LNCaP clone FGC (cell line): Measurements from ENCODE around the gene TMBIM1.

Experiments
- DNase-seq: peaks from one replicate; pipeline ENCODE4 v3.0.0-alpha.2; 2011; ENCODE audit warnings: low read depth
- H3K4me3 ChIP-seq: 2 replicates; pipeline ENCODE4 v1.5.1; 2011; ENCODE audit warnings: mild to moderate bottlenecking, low read depth, low read length, control low read depth
- TF ChIP-seq, protein P1 (sequence below): IDR thresholded peaks from 2 replicates; pipeline ENCODE4 v1.5.1; 2012; ENCODE audit warnings: mild to moderate bottlenecking; ENCODE audit not compliant: control insufficient read depth, insufficient read depth; ENCODE audit errors: extremely low read depth

Gene TMBIM1

DNA sequence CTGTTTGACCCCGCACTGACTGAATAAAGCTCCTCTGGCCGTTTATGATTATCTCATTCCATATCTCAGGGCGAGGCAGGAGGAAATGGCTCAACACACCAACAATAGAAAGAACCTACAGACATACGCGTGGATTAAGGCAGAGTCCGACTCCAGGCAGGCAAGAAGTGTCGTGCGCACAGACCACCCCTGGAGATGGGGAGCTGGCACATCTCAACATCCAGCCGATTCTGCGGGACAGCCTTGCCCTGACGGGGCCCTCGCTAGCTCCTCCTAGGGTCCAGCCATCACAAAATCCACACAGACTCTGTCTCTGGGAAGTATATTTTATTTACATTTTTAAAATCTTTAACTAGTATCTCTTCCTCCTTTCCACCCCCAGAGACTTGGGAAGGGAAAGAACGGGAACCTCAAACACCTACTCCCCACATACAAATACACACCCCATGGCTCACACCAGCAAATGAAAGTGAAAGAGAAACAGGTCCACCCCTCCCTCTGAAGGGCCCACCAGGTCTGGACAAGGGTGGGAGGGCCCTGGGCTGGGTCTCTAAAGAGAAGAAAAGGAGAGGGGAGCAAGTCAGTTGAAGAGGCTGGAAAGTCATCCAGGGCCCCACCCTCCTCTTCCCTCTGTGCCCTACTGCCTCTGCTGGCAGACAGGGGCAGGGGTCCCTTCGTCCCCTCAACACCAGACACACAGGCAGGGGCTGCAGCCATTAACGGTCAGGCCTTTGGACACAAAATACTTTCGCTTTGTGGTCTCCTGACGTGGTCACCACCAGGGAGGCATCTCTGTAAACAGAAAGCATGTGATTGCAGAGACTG is 28.3 kb downstream of the TMBIM1 start:
- no peak overlapping the region for H3K4me3 ChIP-seq
- TF ChIP-seq, protein P1, sequence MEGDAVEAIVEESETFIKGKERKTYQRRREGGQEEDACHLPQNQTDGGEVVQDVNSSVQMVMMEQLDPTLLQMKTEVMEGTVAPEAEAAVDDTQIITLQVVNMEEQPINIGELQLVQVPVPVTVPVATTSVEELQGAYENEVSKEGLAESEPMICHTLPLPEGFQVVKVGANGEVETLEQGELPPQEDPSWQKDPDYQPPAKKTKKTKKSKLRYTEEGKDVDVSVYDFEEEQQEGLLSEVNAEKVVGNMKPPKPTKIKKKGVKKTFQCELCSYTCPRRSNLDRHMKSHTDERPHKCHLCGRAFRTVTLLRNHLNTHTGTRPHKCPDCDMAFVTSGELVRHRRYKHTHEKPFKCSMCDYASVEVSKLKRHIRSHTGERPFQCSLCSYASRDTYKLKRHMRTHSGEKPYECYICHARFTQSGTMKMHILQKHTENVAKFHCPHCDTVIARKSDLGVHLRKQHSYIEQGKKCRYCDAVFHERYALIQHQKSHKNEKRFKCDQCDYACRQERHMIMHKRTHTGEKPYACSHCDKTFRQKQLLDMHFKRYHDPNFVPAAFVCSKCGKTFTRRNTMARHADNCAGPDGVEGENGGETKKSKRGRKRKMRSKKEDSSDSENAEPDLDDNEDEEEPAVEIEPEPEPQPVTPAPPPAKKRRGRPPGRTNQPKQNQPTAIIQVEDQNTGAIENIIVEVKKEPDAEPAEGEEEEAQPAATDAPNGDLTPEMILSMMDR: no peak
- no peak for DNase-seq

DNA sequence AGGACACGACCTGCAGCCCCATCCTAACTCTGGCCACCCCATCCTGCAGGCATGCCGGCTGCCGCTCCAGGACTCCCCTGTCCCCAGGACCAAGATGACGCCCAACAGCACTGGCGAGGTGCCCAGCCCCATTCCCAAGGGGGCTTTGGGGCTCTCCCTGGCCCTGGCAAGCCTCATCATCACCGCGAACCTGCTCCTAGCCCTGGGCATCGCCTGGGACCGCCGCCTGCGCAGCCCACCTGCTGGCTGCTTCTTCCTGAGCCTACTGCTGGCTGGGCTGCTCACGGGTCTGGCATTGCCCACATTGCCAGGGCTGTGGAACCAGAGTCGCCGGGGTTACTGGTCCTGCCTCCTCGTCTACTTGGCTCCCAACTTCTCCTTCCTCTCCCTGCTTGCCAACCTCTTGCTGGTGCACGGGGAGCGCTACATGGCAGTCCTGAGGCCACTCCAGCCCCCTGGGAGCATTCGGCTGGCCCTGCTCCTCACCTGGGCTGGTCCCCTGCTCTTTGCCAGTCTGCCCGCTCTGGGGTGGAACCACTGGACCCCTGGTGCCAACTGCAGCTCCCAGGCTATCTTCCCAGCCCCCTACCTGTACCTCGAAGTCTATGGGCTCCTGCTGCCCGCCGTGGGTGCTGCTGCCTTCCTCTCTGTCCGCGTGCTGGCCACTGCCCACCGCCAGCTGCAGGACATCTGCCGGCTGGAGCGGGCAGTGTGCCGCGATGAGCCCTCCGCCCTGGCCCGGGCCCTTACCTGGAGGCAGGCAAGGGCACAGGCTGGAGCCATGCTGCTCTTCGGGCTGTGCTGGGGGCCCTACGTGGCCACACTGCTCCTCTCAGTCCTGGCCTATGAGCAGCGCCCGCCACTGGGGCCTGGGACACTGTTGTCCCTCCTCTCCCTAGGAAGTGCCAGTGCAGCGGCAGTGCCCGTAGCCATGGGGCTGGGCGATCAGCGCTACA is 29.4 kb downstream of the TMBIM1 start:
- TF ChIP-seq, protein P1: no peak
- H3K4me3 ChIP-seq: no peak overlapping the region
- no peak for DNase-seq

DNA sequence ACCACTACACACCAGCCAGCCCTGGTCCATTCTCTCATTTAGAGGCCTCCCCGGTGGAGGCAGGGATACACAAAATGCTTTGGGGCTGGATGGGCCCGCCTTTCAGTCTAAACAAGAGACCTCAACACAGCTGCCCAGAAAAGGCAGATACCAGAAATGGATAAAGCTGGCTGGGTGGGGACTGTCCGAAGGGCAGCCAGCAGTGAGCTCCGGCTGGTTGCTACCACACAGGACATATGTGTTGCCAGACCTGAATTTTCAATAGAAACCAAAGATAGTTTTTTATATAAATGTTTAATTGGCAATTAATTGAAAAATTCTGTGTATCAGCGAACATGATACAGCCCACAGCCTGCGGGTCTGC is 30.1 kb downstream of the TMBIM1 start:
- no peak overlapping the region for H3K4me3 ChIP-seq
- TF ChIP-seq, protein P1: no peak
- no peak for DNase-seq

DNA sequence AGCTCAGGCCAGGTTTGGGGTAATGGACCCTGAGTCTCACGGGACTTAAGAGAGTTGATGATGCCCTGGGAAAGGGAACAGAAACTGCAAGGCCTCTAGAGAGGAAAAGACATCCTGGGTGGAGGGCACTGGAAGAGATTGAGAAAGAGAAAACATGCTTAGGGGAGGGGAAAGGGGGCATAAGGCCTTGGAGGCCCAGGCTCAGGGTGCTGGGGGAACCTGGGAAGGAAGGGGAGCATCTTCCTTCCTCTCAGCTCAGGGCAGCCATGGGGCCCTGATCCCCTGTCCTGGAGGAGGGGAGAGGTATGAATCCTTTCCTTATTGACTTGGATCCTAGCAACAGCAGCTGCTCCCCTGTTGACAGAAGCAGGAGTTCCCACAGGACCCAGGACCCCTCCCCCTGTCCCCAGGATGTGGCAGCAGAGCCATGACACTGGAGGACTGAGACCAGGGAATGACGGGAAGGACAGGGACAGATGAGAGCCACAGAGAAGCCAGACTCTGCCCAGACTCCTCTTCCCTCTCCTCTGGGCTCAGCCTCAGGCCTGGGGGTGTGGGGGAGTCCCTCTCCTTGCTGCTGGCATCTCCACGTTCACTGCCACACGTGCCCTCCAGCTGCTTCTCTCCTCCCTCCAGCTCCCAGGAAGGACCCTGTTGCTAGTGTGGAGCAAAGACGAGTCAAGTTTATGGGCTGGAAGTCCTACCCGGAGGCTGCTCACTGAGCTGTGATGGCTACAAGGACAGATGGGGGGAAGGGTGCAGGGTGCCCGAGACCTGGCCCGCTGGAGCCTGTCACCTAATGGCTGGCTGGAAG is 30.7 kb downstream of the TMBIM1 start:
- DNase-seq: no peak
- TF ChIP-seq, protein P1: no peak
- no peak overlapping the region for H3K4me3 ChIP-seq

DNA sequence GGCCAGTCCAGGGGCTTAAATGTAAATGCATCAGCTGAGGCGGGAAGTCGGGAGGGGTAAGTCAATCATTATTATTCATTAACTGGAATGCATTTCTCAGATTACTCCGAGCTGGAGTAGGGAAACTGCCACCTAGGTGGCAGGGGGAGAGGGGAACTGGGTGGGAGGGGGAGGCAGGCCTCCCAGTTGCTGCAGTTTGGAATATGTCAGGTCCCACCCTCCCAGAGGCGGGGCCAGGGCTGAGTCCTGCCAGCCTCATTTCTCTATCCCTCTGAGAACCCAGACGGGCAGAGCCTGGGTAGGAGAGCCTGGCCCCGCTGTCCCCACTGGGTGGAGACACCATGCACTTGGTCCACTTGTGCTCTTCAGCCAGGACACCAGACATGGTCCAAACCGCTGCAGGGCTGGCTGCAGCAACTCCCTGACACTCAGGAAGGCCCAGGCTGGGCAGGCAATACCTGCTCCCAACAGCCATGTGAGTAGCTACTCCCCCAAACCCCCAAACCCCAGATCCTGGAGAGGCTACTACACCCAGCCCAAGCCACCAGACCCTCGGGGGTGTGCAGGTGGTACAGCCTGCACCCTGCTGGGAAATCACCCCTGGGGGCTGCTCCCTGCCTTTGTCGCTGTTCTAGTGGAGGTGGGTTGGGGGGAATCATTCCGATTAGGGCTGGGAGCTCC is 31.4 kb downstream of the TMBIM1 start, which contains the start of gene GPBAR1:
Gene GPBAR1, plus strand, starts transcription at position 274 of the 681 bp plus-strand sequence. CDS start 1,710 bp downstream, outside the sequence.
- TF ChIP-seq, protein P1: 0 out of 2 replicates have a peak, but pooled peaks have one; percentile 7
- H3K4me3 ChIP-seq: no peak within 1 kb of the TSS
- no peak for DNase-seq

DNA sequence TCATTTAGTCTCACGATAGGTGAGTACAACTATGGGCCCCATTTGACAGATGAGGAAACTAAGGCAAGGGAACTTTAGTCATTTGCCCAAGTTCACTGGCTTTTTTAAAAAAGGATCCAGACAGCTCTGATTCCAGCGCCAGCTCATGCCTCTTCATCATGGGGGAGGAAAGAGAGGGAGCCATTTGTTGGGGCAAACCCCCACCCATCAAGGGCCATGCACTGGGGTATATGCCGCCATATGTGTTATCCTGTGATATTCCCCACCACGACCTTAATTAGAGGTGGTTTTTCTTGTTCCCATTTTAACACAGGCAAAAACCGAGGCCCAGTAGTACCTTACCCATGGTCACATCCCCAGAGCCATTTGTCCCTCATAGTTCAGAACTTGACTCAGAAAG is 32.1 kb downstream of the TMBIM1 start:
- no peak for DNase-seq
- TF ChIP-seq, protein P1: no peak
- no peak overlapping the region for H3K4me3 ChIP-seq
